Mononuclear cell (primary cell): ENCODE measurements around the gene NDEL1. TPM values are rescaled to one million over a fixed set of nuclear protein-coding genes. Genes with fewer than 3 reads are reported as not detected.

Source experiments
- H3K27me3 ChIP-seq: 2 replicates; pipeline ENCODE4 v1.6.0; 2011; ENCODE audit warnings: low read length, control low read depth; ENCODE audit not compliant: insufficient read depth
- H3K4me1 ChIP-seq: 2 replicates; pipeline ENCODE4 v1.5.1; 2011; ENCODE audit warnings: mild to moderate bottlenecking, low read length, control low read depth; ENCODE audit not compliant: insufficient read depth
- H3K4me3 ChIP-seq: 2 replicates; pipeline ENCODE4 v1.5.1; 2011; ENCODE audit warnings: mild to moderate bottlenecking, low read length, moderate library complexity
- H3K9me3 ChIP-seq: 2 replicates; pipeline ENCODE4 v1.5.1; 2011; ENCODE audit warnings: low read depth, mild to moderate bottlenecking, control low read depth, low read length
- total RNA-seq: library from RNA; depleted of rRNA; stranded (reverse); fragments of >200 nt; gene quantifications from one replicate; pipeline ENCODE4 v1.2.3, GENCODE V29; 2012

Gene NDEL1
- total RNA-seq, 1 donor = 156 TPM

- H3K4me3 ChIP-seq = no peak overlapping the region
- H3K27me3 ChIP-seq = no peaks in the 10 kb centered on the region
- H3K4me1 ChIP-seq = no peaks in the 10 kb centered on the region
- no peaks in the 10 kb centered on the region for H3K9me3 ChIP-seq
These were observed 23.4 kb downstream of the NDEL1 start for GRCh38 chr17:8459107-8459506.

- Histone ChIP-seq H3K4me1 (no peaks in the 10 kb centered on the region), H3K4me3 (no peak overlapping the region), H3K9me3 (no peaks in the 10 kb centered on the region), H3K27me3 (no peaks in the 10 kb centered on the region)
These were observed 24.1 kb downstream of the NDEL1 start for GRCh38 chr17:8459831-8460230.

DNA sequence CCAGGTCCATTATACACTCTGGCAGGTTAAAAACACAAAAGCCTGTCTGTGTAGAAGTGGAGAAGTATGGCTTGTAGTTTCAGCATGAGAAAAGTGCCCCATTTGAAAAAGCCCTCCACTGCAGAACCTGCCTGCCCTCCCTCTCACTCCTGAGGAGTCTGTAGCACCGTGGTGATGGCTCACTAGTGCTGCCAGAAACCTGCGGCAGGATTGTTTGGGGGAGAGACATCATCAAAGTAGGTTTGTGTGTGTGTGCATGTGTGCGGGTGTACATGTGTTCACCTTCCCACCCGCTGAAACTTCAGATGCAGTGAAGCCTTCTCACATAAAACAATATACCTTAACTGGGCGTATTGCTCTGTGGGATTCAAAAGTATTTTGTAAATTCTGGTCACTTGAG, 26.9 kb downstream of the NDEL1 start:
- no peaks in the 10 kb centered on the region for H3K9me3 ChIP-seq
- no peaks in the 10 kb centered on the region for H3K4me1 ChIP-seq
- no peaks in the 10 kb centered on the region for H3K27me3 ChIP-seq
- H3K4me3 ChIP-seq = no peak overlapping the region

- H3K27me3 ChIP-seq = no peaks in the 10 kb centered on the region
- H3K4me3 ChIP-seq = no peak overlapping the region
- no peaks in the 10 kb centered on the region for H3K4me1 ChIP-seq
- H3K9me3 ChIP-seq = no peaks in the 10 kb centered on the region
These were observed 27.4 kb downstream of the NDEL1 start for GRCh38 chr17:8463099-8463498.

DNA sequence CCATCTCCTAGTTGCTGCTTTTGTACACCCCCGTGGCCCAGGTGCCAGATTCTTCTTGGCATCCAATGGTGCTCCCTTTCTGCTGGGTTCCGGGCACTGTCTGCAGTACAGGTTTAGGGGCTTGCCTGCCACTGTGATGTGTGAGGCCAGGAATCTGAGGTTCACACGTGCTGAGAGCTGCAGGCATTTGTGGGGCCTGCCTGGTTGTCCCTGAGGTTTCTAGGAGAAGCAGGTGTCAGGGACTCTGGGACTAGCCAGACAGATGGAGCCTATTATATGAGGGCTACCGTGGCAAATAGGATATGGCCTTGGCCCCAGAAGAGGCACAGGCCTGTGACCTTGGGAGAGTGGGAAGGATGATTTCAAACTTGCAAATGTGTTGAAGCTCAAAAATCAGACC, 29.3 kb downstream of the NDEL1 start:
- no peaks in the 10 kb centered on the region for H3K9me3 ChIP-seq
- no peaks in the 10 kb centered on the region for H3K4me1 ChIP-seq
- no peak overlapping the region for H3K4me3 ChIP-seq
- no peaks in the 10 kb centered on the region for H3K27me3 ChIP-seq

- Histone ChIP-seq H3K9me3 (no peaks in the 10 kb centered on the region), H3K4me1 (no peaks in the 10 kb centered on the region), H3K4me3 (no peak overlapping the region), H3K27me3 (no peaks in the 10 kb centered on the region)
These were observed 29.7 kb downstream of the NDEL1 start for GRCh38 chr17:8465356-8465755.

GRCh38 chr17:8465759-8466158, 30.1 kb downstream of the NDEL1 start:
- H3K4me1 ChIP-seq = no peaks in the 10 kb centered on the region
- H3K27me3 ChIP-seq = no peaks in the 10 kb centered on the region
- no peak overlapping the region for H3K4me3 ChIP-seq
- no peaks in the 10 kb centered on the region for H3K9me3 ChIP-seq

DNA sequence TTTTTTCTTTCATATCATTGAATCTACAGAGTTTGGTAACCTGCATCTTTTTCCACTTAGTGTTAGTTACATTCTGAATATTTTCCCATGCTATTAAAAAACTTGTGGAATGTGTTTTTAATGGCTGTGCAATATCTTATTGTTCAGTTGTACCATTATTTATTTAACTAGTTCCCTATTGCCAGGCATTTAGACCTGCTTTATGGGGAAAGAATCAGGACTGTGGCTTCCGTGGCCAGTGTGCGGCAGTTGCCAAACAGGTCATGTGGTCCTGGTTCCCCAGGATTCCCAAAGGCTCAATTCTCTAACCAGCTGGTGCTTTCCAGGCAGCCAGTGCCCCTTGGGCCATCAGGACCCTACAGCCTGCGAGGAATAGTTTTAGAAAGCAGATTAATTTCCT, 30.8 kb downstream of the NDEL1 start:
- H3K4me1 ChIP-seq = no peaks in the 10 kb centered on the region
- H3K27me3 ChIP-seq = no peaks in the 10 kb centered on the region
- H3K9me3 ChIP-seq = no peaks in the 10 kb centered on the region
- H3K4me3 ChIP-seq = no peak overlapping the region

GRCh38 chr17:8466873-8467272, 31.2 kb downstream of the NDEL1 start:
- no peaks in the 10 kb centered on the region for H3K4me1 ChIP-seq
- no peak overlapping the region for H3K4me3 ChIP-seq
- no peaks in the 10 kb centered on the region for H3K9me3 ChIP-seq
- no peaks in the 10 kb centered on the region for H3K27me3 ChIP-seq

GRCh38 chr17:8467527-8467926, 31.8 kb downstream of the NDEL1 start:
- H3K4me3 ChIP-seq = no peak overlapping the region

DNA sequence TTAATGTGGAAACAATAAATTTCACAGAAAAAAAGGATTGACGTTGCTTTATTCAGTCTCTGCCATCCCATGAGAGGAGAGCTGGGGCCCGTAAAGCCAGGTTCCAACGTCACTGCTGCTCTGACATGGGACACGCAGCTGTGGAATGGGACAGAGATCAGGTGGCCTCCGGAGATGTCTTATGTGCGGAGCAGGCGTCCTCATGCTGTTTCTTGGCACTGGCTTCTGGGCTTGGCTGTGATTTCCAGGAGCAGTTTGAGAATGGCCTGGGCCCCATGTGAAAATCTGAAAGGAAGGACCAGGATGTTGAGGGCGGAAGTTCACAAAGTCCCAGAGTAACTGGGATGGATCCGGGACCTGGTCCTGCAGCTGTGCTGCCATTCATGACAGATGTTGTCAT, 32.4 kb downstream of the NDEL1 start:
- Histone ChIP-seq H3K4me3 (no peak overlapping the region), H3K9me3 (no peaks in the 10 kb centered on the region), H3K27me3 (no peaks in the 10 kb centered on the region), H3K4me1 (no peaks in the 10 kb centered on the region)

More at GRCh38 chr17:8467527-8467926, 31.8 kb downstream of the NDEL1 start:
- Histone ChIP-seq H3K9me3 (no peaks in the 10 kb centered on the region), H3K4me1 (no peaks in the 10 kb centered on the region), H3K27me3 (no peaks in the 10 kb centered on the region)

DNA sequence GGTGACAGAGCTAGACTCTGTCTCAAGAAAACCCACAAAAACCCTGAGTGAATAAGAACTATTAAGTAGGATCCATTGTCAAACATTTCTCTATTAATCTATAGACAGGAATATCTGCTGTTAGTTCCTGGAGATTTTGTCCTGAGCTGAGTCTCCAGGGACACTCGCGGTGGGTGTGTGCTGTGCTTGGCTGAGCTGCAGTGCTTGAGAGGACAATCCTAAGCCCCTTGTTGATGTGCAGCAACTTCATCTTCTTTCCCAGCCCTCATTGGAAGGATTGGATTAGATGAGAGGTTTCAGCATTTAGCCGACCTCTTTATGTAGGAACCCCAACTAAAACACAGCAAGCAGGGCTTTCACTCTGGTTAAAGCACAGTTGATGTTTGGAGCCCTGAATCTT, 33.3 kb downstream of the NDEL1 start:
- H3K4me3 ChIP-seq = no peak overlapping the region
- H3K4me1 ChIP-seq = no peaks in the 10 kb centered on the region
- no peaks in the 10 kb centered on the region for H3K9me3 ChIP-seq
- H3K27me3 ChIP-seq = no peaks in the 10 kb centered on the region

- Histone ChIP-seq H3K4me1 (no peaks in the 10 kb centered on the region), H3K27me3 (no peaks in the 10 kb centered on the region), H3K9me3 (no peaks in the 10 kb centered on the region)
These were observed 34.3 kb downstream of the NDEL1 start for GRCh38 chr17:8469964-8470363.

GRCh38 chr17:8470447-8471047, 34.9 kb downstream of the NDEL1 start:
- H3K4me1 ChIP-seq = no peaks in the 10 kb centered on the region
- H3K9me3 ChIP-seq = no peaks in the 10 kb centered on the region
- no peak overlapping the region for H3K4me3 ChIP-seq
- H3K27me3 ChIP-seq = no peaks in the 10 kb centered on the region

More at GRCh38 chr17:8469964-8470363, 34.3 kb downstream of the NDEL1 start:
- no peak overlapping the region for H3K4me3 ChIP-seq

DNA sequence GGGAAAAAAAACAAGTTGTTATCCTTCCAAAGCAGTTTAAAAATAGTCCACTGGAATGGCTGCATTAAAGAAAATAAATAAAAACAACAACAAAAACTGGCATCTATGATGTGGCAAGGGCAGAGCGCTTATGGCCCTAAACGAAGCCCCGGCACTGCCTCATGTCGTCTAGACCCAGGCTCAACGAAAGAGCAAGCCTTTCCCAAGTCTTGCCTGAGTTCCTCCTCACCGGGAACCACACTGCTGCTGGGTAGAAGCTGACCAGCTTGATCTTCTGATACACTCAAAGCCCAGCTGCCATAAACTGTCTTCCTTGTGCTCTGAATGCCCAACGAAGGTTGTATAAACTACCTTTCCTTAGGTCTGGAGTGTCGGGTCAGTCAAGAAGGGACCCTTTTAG, 37.0 kb downstream of the NDEL1 start:
- H3K4me1 ChIP-seq = no peaks in the 10 kb centered on the region
- H3K27me3 ChIP-seq = no peaks in the 10 kb centered on the region
- H3K4me3 ChIP-seq = no peak overlapping the region
- H3K9me3 ChIP-seq = no peaks in the 10 kb centered on the region

GRCh38 chr17:8473451-8474192, 37.9 kb downstream of the NDEL1 start:
- Histone ChIP-seq H3K4me1 (no peaks in the 10 kb centered on the region), H3K27me3 (no peaks in the 10 kb centered on the region), H3K9me3 (no peaks in the 10 kb centered on the region), H3K4me3 (no peak overlapping the region)
